HCT116 (cell line): ENCODE results near the gene GNAT1. TPM values are rescaled to one million over a fixed set of nuclear protein-coding genes. Genes with fewer than 3 reads are reported as not detected.

Experiments used
- ATAC-seq: fragments of 200-7000 bp; cut with Tn5 transposase; 2 replicates; pipeline ENCODE4 v1.9.1; 2020; ENCODE audit warnings: mild to moderate bottlenecking, moderate library complexity
- BruUV-seq: library from RNA; stranded (reverse); fragments of 400-500 nt; replicated peaks from 2 replicates; lab custom pipeline; 2021; lab: Mats Ljungman, UMichigan
- CTCF ChIA-PET: fragments of 300-600 bp; sonication (Branson Sonifier 250); formaldehyde crosslinking; loops from one replicate; lab custom pipeline; 2021; ENCODE audit warnings: antibody characterized with exemption; lab: Charles Lee
- POLR2A ChIA-PET: fragments of 300-600, 350-600 bp; sonication (Branson Sonifier 250); formaldehyde crosslinking; loops from one replicate; lab custom pipeline; 2021; ENCODE audit warnings: antibody characterized with exemption; lab: Charles Lee
- RAD21 ChIA-PET, 2 experiments: fragments of 300-600 bp; sonication (Branson Sonifier 250); formaldehyde crosslinking; loops; one replicate each; lab custom pipeline; 2023; ENCODE audit warnings: low total read pairs in 2 of 2; ENCODE audit not compliant: uncharacterized antibody in 2 of 2, unreplicated experiment in 2 of 2, low non-redundant PET in 1 of 2; lab: Charles Lee
- DNase-seq: peaks from one replicate; pipeline ENCODE4 v3.0.0-alpha.2; 2010; ENCODE audit warnings: low read depth, low spot score
- H2AFZ ChIP-seq: fragments of 200-600 bp; shearing (Covaris generic), sonication (generic); 2 replicates; pipeline ENCODE4 v1.6.1; 2017; ENCODE audit warnings: low read depth, mixed run types, mixed read lengths, antibody characterized with exemption, low read length; ENCODE audit not compliant: poor library complexity, severe bottlenecking
- H3K27ac ChIP-seq: 2 replicates; pipeline ENCODE4 v1.5.1; 2012; ENCODE audit warnings: low read depth, low read length
- H3K27me3 ChIP-seq: fragments of 200-600 bp; sonication (generic); 2 replicates; pipeline ENCODE4 v1.6.1; 2016; ENCODE audit warnings: mixed run types, low read length, mixed read lengths; ENCODE audit not compliant: insufficient read depth
- H3K36me3 ChIP-seq, 2 experiments: fragments of 200-500 bp in 1 of 2; fragments of 200-600 bp in 1 of 2; sonication (Bioruptor generic) in 1 of 2; sonication (generic) in 1 of 2; 2 replicates each; pipeline versions ENCODE4 v1.5.1 to v1.6.1; 2014 to 2016; ENCODE audit warnings: low read length in 2 of 2, inconsistent platforms in 1 of 2, mixed read lengths in 1 of 2, mixed run types in 1 of 2; ENCODE audit not compliant: insufficient read depth in 2 of 2, control insufficient read depth in 1 of 2
- H3K4me1 ChIP-seq, 2 experiments: fragments of 200-600 bp in 1 of 2; sonication (generic) in 1 of 2; 2 replicates each; pipeline versions ENCODE4 v1.5.1 to v1.6.1; 2012 to 2017; ENCODE audit warnings: low read length in 2 of 2, inconsistent platforms in 1 of 2, mild to moderate bottlenecking in 1 of 2, mixed read lengths in 1 of 2, mixed run types in 1 of 2, moderate library complexity in 1 of 2; ENCODE audit not compliant: insufficient read depth in 2 of 2, control insufficient read depth in 1 of 2
- H3K4me2 ChIP-seq: fragments of 200-600 bp; sonication (generic); 2 replicates; pipeline ENCODE4 v1.6.1; 2017; ENCODE audit warnings: mixed run types, low read length, mixed read lengths
- H3K4me3 ChIP-seq, 2 experiments: fragments of 200-600 bp in 1 of 2; sonication (generic) in 1 of 2; replicated peaks in 1 of 2; 2 replicates each; pipeline ENCODE4 v1.5.1; 2011 to 2016; ENCODE audit warnings: low read length in 2 of 2, control low read depth in 1 of 2, low read depth in 1 of 2, mild to moderate bottlenecking in 1 of 2, mixed read lengths in 1 of 2, mixed run types in 1 of 2
- H3K79me2 ChIP-seq: fragments of 200-600 bp; sonication (generic); 2 replicates; pipeline ENCODE4 v1.6.1; 2017; ENCODE audit warnings: mild to moderate bottlenecking, mixed run types, low read length, moderate library complexity, mixed read lengths; ENCODE audit not compliant: insufficient read depth
- H3K9ac ChIP-seq: fragments of 200-600 bp; sonication (generic); 2 replicates; pipeline ENCODE4 v1.6.1; 2016; ENCODE audit warnings: low read length, mixed read lengths
- H3K9me2 ChIP-seq: fragments of 200-600 bp; sonication (generic), shearing (Covaris generic); 2 replicates; pipeline ENCODE4 v1.6.1; 2017; ENCODE audit warnings: mixed run types, mild to moderate bottlenecking, moderate library complexity; ENCODE audit not compliant: insufficient read depth
- H3K9me3 ChIP-seq, 2 experiments: fragments of 200-500 bp in 1 of 2; fragments of 200-600 bp in 1 of 2; sonication (Bioruptor generic) in 1 of 2; sonication (generic) in 1 of 2; 2 replicates each; pipeline ENCODE4 v1.6.1; 2014 to 2017; ENCODE audit warnings: low read length in 2 of 2, mixed read lengths in 2 of 2, inconsistent platforms in 1 of 2, low read depth in 1 of 2, mild to moderate bottlenecking in 1 of 2, mixed run types in 1 of 2, moderate library complexity in 1 of 2; ENCODE audit not compliant: control insufficient read depth in 1 of 2, insufficient read depth in 1 of 2
- H4K20me1 ChIP-seq: fragments of 200-600 bp; sonication (generic), shearing (Covaris generic); 2 replicates; pipeline ENCODE4 v1.6.1; 2017; ENCODE audit warnings: mixed run types, mild to moderate bottlenecking, moderate library complexity; ENCODE audit not compliant: insufficient read depth
- EGR1 ChIP-seq: IDR thresholded peaks from 2 replicates; pipeline ENCODE4 v1.6.1; 2012; ENCODE audit warnings: low read depth
- EZH2 ChIP-seq: fragments of 200-600 bp; sonication (generic); IDR thresholded peaks from 2 replicates; pipeline ENCODE4 v1.6.1; 2017; ENCODE audit warnings: antibody characterized with exemption, mixed run types
- RAD21 ChIP-seq: IDR thresholded peaks from 2 replicates; pipeline ENCODE4 v1.6.1; 2012; ENCODE audit warnings: low read depth, mild to moderate bottlenecking
- SP1 ChIP-seq: IDR thresholded peaks from 2 replicates; pipeline ENCODE4 v1.6.1; 2012; ENCODE audit warnings: low read depth
- ZFX ChIP-seq: fragments of 450-650 bp; IDR thresholded peaks from 2 replicates; pipeline ENCODE4 v1.6.1; 2017
- ZNF274 ChIP-seq: fragments of 200-500 bp; sonication (Bioruptor generic); IDR thresholded peaks from 2 replicates; pipeline ENCODE4 v1.6.1; 2014; ENCODE audit warnings: mild to moderate bottlenecking, low read depth, low read length, inconsistent platforms
- intact Hi-C: fragments of 100-400 bp; cut with micrococcal nuclease; formaldehyde crosslinking; loops from 2 replicates; pipeline ENCODE4 v1.10.0; 2022
- total RNA-seq: library from RNA; stranded (reverse); gene quantifications from one replicate; pipeline ENCODE4 v1.2.1, GENCODE V29; 2021; ENCODE audit not compliant: unreplicated experiment
- TF ChIP-seq, protein P1 (sequence below): IDR thresholded peaks from 2 replicates; pipeline ENCODE4 v1.6.1; 2012
- TF ChIP-seq, protein P2 (sequence below): IDR thresholded peaks from 2 replicates; pipeline ENCODE4 v1.6.1; 2011; ENCODE audit warnings: mild to moderate bottlenecking, low read length, moderate library complexity; ENCODE audit not compliant: insufficient replicate concordance; ENCODE audit errors: extremely low read depth

The GNAT1 gene
- total RNA-seq, 1 experiment from 2014 or later, result not detected

- peak; percentile 26 for ATAC-seq
- peak; percentile 33 for DNase-seq
- RAD21 ChIA-PET, result interaction anchor here (0.7 to 4.7 kb wide), 12 partner anchors 9 to 113 kb away, joined by 3 to 48 read pairs (median 6); partner anchors contain the start of gene SEMA3B (in 1 of the 2)
Observed at GRCh38 chr3:50226888-50227389, 35.5 kb downstream of the GNAT1 start.

More at GRCh38 chr3:50226888-50227389, 35.5 kb downstream of the GNAT1 start:
- ChIA-PET CTCF (interaction anchor here (0.7 to 6.3 kb wide), 25 partner anchors 9 to 120 kb away, joined by 3 to 164 read pairs (median 5); partner anchors contain the start of genes GNAI2, GNAT1, IFRD2 and LSMEM2), POLR2A (interaction anchor here (0.6 to 3.3 kb wide), 7 partner anchors 8 to 815 kb away, joined by 3 to 14 read pairs (median 5); partner anchors contain the start of genes GNAI2 and TCTA)
- no peaks in the 10 kb centered on the region for H4K20me1 ChIP-seq
- H3K36me3 ChIP-seq, result no peaks in the 10 kb centered on the region
- H3K27me3 ChIP-seq, result no peaks in the 10 kb centered on the region
- H3K79me2 ChIP-seq, result no peaks in the 10 kb centered on the region
- no TSS peak for BruUV-seq
- H3K9ac ChIP-seq, result peak overlapping the region; percentile 80
- TF ChIP-seq ZFX (no peak), ZNF274 (no peak), EGR1 (no peak), SP1 (no peak), EZH2 (no peak), RAD21 (no peak)
- TF ChIP-seq, protein P1, sequence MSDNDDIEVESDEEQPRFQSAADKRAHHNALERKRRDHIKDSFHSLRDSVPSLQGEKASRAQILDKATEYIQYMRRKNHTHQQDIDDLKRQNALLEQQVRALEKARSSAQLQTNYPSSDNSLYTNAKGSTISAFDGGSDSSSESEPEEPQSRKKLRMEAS, result no peak
- TF ChIP-seq, protein P2, sequence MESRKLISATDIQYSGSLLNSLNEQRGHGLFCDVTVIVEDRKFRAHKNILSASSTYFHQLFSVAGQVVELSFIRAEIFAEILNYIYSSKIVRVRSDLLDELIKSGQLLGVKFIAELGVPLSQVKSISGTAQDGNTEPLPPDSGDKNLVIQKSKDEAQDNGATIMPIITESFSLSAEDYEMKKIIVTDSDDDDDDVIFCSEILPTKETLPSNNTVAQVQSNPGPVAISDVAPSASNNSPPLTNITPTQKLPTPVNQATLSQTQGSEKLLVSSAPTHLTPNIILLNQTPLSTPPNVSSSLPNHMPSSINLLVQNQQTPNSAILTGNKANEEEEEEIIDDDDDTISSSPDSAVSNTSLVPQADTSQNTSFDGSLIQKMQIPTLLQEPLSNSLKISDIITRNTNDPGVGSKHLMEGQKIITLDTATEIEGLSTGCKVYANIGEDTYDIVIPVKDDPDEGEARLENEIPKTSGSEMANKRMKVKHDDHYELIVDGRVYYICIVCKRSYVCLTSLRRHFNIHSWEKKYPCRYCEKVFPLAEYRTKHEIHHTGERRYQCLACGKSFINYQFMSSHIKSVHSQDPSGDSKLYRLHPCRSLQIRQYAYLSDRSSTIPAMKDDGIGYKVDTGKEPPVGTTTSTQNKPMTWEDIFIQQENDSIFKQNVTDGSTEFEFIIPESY, result no peak
- H3K4me1 ChIP-seq, result peaks cover 10 to 34% of the 10 kb centered on the region in 2 experiments
- H3K4me2 ChIP-seq, result peak overlapping the region; percentile 100
- H3K9me3 ChIP-seq, result no peaks in the 10 kb centered on the region
- peak overlapping the region; percentile 87 for H3K27ac ChIP-seq
- intact Hi-C loops, result loop anchor here (1.0 kb wide), 7 partner anchors 8 to 106 kb away; no protein-coding TSS in a partner anchor
- H3K9me2 ChIP-seq, result no peaks in the 10 kb centered on the region
- peak overlapping the region; percentile 58 to 87 for H3K4me3 ChIP-seq
- H2AFZ ChIP-seq, result peak overlapping the region; percentile 82
